Stomach smooth muscle (tissue), 2 donors: ENCODE measurements around the gene MRPS34.
A peak's percentile ranks its signal among the peaks of the same experiment; 100 is the strongest.

ENCODE experiments used
- H3K27ac ChIP-seq: one replicate; pipeline ENCODE4 v1.7.0; 2013; ENCODE audit warnings: mild to moderate bottlenecking, low read length, inconsistent platforms
- H3K27me3 ChIP-seq, 2 donors: one replicate each; pipeline ENCODE4 v1.7.0; 2013; ENCODE audit warnings: low read length in 2 of 2; ENCODE audit not compliant: insufficient read depth in 2 of 2, control insufficient read depth in 1 of 2
- H3K36me3 ChIP-seq, 2 donors: one replicate each; pipeline ENCODE4 v1.7.0; 2013; ENCODE audit warnings: low read length in 2 of 2; ENCODE audit not compliant: control insufficient read depth in 2 of 2, insufficient read depth in 2 of 2
- H3K4me1 ChIP-seq: one replicate; pipeline ENCODE4 v1.7.0; 2013; ENCODE audit warnings: low read length; ENCODE audit not compliant: control insufficient read depth, insufficient read depth
- H3K4me3 ChIP-seq, 2 donors: one replicate each; pipeline ENCODE4 v1.7.0; 2013; ENCODE audit warnings: low read length in 2 of 2
- H3K9ac ChIP-seq, 2 donors: one replicate each; pipeline ENCODE4 v1.7.0; 2013; ENCODE audit warnings: low read length in 2 of 2, mild to moderate bottlenecking in 1 of 2
- H3K9me3 ChIP-seq, 2 donors: one replicate each; pipeline ENCODE4 v1.7.0; 2013; ENCODE audit warnings: low read length in 2 of 2; ENCODE audit not compliant: control insufficient read depth in 2 of 2
- donor health status: healthy.
- donor health status: Pancreatic carcinoma.

MRPS34 gene

DNA sequence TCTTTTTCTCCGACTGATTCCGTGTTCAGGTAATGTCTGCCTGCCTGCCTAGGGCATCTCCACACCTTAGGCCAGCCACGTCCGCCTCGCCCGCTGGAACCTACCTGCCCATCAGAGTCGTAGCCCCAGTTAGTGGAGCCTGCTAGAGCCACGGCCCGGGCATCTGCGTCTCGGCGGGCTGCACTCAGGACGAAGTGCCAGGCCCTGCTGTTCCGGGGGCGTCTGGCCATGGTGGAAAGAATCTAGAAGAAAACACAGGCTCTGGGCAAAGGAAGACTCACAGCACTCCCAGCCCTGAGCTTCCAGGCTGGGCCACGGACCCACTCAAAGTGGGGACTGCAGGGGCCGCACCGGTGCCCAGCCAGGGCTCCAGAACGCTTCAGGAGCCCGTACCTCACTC is 8.3 kb upstream of the MRPS34 start:
- Histone ChIP-seq H3K4me1 (peaks cover 39% of the 10 kb centered on the region), H3K36me3 (peaks cover 3 to 22% of the 10 kb centered on the region in 2 donors), H3K9ac (peak overlapping the region; percentile 57 to 74), H3K27ac (no peak overlapping the region), H3K27me3 (no peaks in the 10 kb centered on the region), H3K9me3 (no peaks in the 10 kb centered on the region), H3K4me3 (peak overlapping the region; percentile 75 to 82)

DNA sequence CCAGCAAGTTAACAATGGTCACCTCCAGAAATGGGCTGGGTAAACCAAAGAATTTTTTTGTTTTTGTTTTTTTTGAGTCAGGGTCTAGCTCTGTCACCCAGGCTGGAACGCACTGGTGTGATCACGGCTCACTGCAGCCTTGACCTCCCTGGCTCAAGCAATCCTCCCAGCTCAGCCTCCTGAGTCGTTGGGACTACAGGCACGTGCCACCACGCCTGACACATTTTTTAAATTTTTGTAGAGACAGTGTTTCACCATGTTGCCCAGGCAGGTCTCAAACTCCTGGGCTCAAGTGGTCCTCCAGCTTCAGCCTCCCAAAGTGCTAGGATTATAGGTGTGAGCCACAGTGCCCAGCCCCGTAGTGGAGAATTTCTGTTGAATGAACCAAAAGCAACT is 7.7 kb upstream of the MRPS34 start:
- H3K4me3 ChIP-seq, result no peak overlapping the region
- H3K9me3 ChIP-seq, result no peaks in the 10 kb centered on the region
- H3K4me1 ChIP-seq, result peaks cover 37% of the 10 kb centered on the region
- H3K27me3 ChIP-seq, result no peaks in the 10 kb centered on the region
- H3K9ac ChIP-seq, result no peak overlapping the region
- peaks cover 3 to 21% of the 10 kb centered on the region in 2 donors for H3K36me3 ChIP-seq
- no peak overlapping the region for H3K27ac ChIP-seq

DNA sequence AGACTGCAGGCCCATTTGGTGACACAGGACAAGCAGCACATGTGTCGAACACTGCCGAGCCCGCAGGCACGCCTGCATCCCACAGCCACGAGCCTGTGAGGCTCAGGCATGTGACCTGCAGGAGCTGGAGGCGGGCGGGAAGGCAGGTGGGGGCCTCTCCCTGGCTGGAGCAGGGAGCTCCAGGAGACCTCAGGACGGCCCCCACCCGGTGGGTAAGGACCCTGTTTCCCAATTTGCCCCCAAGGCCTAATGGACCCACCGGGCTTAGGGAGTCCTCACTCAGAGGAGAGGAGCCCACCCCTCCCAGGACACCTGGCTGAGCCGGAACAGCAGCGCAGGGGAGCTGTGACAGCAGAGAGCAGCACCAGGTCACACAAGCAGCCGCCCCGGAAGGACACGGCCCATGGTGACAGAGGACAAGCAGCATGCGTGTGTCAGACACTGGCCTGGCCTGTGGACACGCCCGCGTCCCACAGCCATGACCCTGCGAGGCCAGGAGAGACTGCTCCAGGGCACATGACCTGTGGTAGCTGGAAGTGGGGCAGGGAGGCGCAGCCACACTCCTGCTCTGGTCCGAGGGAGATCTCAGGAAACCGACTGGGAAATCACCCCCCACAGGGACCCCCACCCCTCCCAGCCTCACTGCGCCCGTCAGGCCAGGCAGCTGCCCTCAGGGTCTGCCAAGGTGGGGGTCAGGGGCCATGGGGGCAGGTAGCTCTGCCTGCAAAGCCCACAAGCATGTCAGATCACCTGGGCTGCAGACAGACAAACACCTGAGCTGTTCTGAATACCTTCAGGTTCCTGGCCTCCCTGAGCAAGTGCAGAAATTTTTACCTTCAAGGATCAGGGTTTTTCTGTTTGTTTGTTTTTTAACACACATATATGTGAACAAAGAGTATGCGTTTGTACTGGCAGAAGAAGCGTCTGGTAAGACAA is 7.1 kb upstream of the MRPS34 start:
- Histone ChIP-seq H3K4me1 (peaks cover 34% of the 10 kb centered on the region), H3K9me3 (no peaks in the 10 kb centered on the region), H3K36me3 (peaks cover 0 to 22% of the 10 kb centered on the region in 2 donors), H3K27ac (no peak overlapping the region), H3K4me3 (no peak overlapping the region), H3K27me3 (no peaks in the 10 kb centered on the region), H3K9ac (no peak overlapping the region)

DNA sequence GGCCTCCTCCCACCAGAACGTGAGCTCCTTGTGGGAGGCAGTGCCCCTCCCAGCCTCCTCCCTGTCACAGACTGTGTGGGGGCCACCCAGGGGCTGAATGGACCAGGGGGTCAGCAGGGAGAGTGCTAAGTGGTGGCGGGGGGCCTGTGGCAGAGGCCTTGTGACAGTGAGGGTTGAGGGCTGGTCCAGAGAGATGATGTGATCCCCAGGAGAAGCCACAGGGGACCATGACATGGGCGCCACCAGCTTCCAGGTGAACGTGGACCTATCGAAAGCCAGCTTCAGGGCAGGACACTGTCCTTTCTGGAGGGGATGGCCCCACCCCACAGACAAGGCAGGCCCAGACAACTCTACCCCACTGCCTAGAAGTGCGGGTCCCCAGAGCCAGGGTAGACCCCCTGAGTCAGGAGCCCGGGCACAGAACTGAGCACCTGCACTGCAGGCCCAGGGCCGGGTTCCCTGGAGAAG is 6.3 kb upstream of the MRPS34 start:
- H3K9me3 ChIP-seq, result no peaks in the 10 kb centered on the region
- H3K27ac ChIP-seq, result no peak overlapping the region

DNA sequence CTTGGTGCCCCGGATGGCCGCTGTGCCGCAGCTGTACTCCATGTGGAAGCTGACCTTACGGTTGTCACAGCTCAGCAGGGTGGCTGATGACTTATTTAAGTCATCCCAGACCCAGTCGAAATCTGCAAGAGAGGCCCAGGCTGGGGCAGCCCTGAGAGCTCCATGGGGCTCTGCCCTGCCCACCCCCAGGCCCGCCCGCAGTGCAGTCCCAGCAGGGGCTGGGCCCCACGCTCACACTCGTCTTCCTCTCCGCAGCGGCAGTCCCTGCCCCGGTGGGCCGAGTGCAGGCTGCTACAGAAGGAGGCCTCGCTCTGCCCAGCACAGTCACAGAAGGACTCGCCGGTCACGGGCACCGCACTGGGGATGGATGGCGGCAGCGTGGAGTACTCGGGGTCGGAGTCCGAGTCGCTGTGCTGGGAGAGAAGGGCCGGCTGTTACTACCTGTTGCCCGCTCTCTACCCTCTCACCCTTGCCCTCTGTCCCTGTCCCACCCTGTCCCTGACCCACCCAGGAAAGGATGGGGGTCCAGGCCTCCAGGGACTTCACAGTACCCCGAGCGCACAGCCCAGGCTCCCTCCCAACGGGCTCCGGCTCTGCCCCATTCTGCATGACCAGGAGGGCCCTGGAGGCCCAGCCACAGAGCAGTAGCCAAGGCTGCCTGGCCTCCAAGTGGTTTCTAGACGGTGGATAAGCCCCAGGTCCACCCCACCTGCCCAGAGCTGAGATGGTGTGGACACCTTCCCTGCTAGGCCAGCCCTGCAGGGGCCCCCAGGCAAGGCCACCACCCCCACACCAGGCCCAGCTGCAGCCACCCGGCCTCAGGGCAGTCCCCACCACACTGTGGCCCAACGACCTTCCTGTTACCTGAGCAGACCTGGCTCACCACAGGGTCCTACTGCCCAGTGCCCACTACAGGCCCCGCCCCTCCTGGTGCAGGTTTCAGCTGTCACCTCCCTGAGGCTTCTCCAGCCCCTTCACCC is 5.6 kb upstream of the MRPS34 start:
- H3K9me3 ChIP-seq, result no peaks in the 10 kb centered on the region
- H3K4me3 ChIP-seq, result no peak overlapping the region
- peaks cover 41% of the 10 kb centered on the region for H3K4me1 ChIP-seq
- H3K9ac ChIP-seq, result no peak overlapping the region
- H3K27me3 ChIP-seq, result no peaks in the 10 kb centered on the region
- peaks cover 0 to 21% of the 10 kb centered on the region in 2 donors for H3K36me3 ChIP-seq
- no peak overlapping the region for H3K27ac ChIP-seq

More for the DNA sequence above, 6.3 kb upstream of the MRPS34 start:
- no peaks in the 10 kb centered on the region for H3K27me3 ChIP-seq
- peaks cover 0 to 21% of the 10 kb centered on the region in 2 donors for H3K36me3 ChIP-seq
- H3K9ac ChIP-seq, result no peak overlapping the region
- no peak overlapping the region for H3K4me3 ChIP-seq
- peaks cover 40% of the 10 kb centered on the region for H3K4me1 ChIP-seq

DNA sequence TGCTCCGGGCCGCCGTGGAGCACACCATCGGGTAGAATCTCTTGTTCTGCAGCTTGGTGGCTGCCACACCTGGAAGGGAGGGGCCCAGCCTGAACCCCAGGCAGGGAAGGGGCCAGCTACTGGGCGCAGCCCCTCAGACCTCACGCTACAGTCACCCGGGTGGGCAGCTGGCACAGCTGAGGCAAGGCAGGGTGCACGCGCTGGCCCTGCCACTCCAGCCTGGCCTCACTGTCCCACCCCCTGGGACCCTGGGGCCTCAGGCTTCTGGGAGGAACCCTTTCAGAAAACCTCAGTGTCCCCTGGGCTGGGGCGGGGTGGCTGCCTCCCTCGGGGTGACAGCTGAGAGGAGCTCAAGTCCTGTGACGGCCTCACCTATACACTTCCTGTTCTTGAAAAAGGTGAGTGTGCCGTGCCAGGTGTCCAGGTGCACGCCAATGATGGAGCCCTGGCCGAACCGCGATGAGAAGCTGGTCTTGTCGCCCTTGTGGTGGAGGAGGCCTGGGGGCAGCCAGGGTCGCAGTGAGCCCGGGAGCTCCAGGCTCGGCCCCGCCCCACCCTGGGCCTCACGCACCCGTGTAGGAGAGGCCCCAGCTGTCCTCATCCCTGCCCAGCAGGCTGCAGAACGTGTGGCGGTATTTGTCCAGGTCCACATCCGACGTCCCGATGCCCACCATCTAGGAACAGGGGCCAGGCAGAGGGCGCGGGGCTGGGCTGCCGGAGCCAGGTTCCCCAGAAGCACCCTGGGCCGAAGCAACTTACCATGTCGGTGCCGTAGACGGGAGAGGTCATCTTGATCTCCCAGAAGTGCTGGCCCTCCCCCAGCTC is 4.7 kb upstream of the MRPS34 start:
- H3K9ac ChIP-seq, result no peak overlapping the region
- no peak overlapping the region for H3K4me3 ChIP-seq
- no peak overlapping the region for H3K27ac ChIP-seq
- H3K36me3 ChIP-seq, result peaks cover 0 to 21% of the 10 kb centered on the region in 2 donors
- no peaks in the 10 kb centered on the region for H3K27me3 ChIP-seq
- H3K9me3 ChIP-seq, result no peaks in the 10 kb centered on the region
- H3K4me1 ChIP-seq, result peaks cover 38% of the 10 kb centered on the region

DNA sequence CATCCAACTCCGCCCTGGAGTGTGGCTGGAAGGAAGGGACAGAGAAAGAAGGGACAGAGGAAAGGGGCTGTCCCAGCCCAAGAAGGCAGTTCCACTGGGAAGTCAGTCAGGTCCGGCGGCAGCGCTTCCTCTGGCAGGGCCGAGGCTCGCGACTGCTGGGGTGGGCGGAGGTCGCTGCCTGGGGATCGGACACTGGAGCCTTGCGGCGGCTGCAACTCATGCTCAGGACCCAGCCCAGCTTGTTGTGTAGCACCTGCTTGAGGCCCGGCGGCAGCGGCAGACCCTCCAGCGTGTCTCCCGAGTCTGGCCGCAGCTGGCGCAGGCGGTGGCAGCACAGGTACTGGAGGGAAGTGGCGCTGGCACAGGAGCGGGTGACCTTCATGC is 4.0 kb upstream of the MRPS34 start:
- no peak overlapping the region for H3K4me3 ChIP-seq
- no peak overlapping the region for H3K9ac ChIP-seq
- no peaks in the 10 kb centered on the region for H3K27me3 ChIP-seq
- no peaks in the 10 kb centered on the region for H3K9me3 ChIP-seq
- no peak overlapping the region for H3K27ac ChIP-seq
- H3K4me1 ChIP-seq, result peaks cover 43% of the 10 kb centered on the region
- peaks cover 0 to 21% of the 10 kb centered on the region in 2 donors for H3K36me3 ChIP-seq

DNA sequence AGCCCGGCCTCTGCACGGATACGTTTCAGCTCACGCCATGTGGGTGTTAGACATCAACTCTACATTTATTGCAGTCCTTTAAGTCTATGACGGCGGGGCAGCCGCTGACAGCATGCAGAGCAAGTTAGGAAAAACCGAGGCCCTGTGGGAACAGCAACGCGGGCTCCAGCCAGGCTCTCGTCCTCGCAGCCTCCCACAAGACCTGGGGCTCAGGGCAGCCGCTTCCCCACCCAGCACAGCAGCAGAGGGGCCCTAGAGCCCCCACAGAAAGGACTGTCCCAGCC is 3.7 kb upstream of the MRPS34 start:
- Histone ChIP-seq H3K27ac (no peak overlapping the region), H3K9me3 (no peaks in the 10 kb centered on the region), H3K4me3 (no peak overlapping the region), H3K9ac (no peak overlapping the region), H3K27me3 (no peaks in the 10 kb centered on the region), H3K36me3 (peaks cover 0 to 21% of the 10 kb centered on the region in 2 donors), H3K4me1 (peaks cover 43% of the 10 kb centered on the region)

DNA sequence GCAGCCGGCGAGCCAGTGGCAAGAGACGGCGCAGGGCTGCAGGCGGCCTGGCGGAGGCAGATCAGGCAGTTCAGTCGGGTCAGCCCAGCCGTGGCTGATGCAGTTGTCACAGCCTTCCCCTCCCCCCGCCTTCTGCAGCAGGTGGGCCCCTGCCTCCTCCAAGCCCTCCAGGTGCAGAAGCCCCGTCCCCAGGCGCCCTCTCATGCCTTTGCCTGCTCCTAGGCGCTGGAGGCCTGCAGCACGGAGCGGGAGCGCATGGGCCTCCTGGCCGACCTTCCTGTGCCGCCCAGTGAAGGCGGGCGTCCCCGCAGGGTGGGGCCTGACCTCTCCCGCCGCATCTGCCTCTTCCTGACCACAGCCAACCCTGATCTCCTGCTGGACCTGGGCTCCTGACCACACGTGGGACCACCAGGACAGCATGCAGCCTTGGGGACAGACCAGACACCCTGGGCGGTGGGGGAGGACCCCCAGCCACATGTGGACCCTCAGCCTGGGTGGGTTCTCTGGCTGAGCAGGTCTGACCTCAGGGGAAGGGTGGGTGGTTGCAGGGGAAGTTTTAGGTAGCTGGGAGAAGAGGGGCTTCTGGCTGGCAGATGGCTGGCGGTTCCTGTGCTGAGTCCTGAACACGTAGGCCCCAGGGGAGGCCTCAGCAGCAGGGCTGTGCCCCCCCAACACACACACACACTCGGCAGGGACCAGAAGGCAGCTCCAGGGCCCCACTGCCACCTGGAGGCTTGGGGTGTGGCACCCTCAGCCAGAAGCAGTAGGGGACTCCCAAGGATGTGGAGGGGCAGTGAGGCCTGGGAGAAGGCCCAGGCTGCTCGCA is 3.1 kb upstream of the MRPS34 start:
- no peak overlapping the region for H3K9ac ChIP-seq
- H3K4me3 ChIP-seq, result no peak overlapping the region
- H3K4me1 ChIP-seq, result peaks cover 37% of the 10 kb centered on the region
- no peak overlapping the region for H3K27ac ChIP-seq
- no peaks in the 10 kb centered on the region for H3K9me3 ChIP-seq
- peaks cover 0 to 19% of the 10 kb centered on the region in 2 donors for H3K36me3 ChIP-seq
- H3K27me3 ChIP-seq, result no peaks in the 10 kb centered on the region
